ENCODE results near the gene WNT7A.

- TF ChIP-seq POLR2AphosphoS5 (IDR thresholded peaks at IDR 0.05; ENCODE audit: low read depth, low read length) (no peak), SIN3A (IDR thresholded peaks at IDR 0.05; ENCODE audit: borderline replicate concordance, insufficient read depth, low read length) (no peak)
- TF ChIP-seq, protein P1, sequence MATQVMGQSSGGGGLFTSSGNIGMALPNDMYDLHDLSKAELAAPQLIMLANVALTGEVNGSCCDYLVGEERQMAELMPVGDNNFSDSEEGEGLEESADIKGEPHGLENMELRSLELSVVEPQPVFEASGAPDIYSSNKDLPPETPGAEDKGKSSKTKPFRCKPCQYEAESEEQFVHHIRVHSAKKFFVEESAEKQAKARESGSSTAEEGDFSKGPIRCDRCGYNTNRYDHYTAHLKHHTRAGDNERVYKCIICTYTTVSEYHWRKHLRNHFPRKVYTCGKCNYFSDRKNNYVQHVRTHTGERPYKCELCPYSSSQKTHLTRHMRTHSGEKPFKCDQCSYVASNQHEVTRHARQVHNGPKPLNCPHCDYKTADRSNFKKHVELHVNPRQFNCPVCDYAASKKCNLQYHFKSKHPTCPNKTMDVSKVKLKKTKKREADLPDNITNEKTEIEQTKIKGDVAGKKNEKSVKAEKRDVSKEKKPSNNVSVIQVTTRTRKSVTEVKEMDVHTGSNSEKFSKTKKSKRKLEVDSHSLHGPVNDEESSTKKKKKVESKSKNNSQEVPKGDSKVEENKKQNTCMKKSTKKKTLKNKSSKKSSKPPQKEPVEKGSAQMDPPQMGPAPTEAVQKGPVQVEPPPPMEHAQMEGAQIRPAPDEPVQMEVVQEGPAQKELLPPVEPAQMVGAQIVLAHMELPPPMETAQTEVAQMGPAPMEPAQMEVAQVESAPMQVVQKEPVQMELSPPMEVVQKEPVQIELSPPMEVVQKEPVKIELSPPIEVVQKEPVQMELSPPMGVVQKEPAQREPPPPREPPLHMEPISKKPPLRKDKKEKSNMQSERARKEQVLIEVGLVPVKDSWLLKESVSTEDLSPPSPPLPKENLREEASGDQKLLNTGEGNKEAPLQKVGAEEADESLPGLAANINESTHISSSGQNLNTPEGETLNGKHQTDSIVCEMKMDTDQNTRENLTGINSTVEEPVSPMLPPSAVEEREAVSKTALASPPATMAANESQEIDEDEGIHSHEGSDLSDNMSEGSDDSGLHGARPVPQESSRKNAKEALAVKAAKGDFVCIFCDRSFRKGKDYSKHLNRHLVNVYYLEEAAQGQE (IDR thresholded peaks at IDR 0.05; ENCODE audit: insufficient read depth in 1 of 2, low read depth in 2 of 2, low read length in 2 of 2), result no peak
Measured at GRCh38 chr3:13888576-13888975, 8.7 kb upstream of the WNT7A start.

Data from PFSK-1 (cell line).